Aorta (tissue), 5 donors: ENCODE measurements around the gene LRP3. TPM values are rescaled to one million over a fixed set of nuclear protein-coding genes. Genes with fewer than 3 reads are reported as not detected.
A peak's percentile ranks its signal among the peaks of the same experiment; 100 is the strongest.

ENCODE experiments used
- ATAC-seq: fragments of 200-7000 bp; cut with Tn5 transposase; one replicate; pipeline ENCODE4 v1.9.1; 2022; ENCODE audit warnings: moderate library complexity; ENCODE audit not compliant: low FRiP score
- DNase-seq, 2 donors: peaks; one replicate each; pipeline ENCODE4 v3.0.0-alpha.2; 2020
- H3K27ac ChIP-seq, 2 donors: one replicate each; pipeline ENCODE4 v1.5.1; 2013; ENCODE audit warnings: low read length in 2 of 2, mild to moderate bottlenecking in 2 of 2, moderate library complexity in 2 of 2, control low read depth in 1 of 2, inconsistent platforms in 1 of 2, low read depth in 1 of 2
- H3K27me3 ChIP-seq, 2 donors: one replicate each; pipeline ENCODE4 v1.6.1; 2013; ENCODE audit warnings: control low read depth in 1 of 2, low read length in 1 of 2, mild to moderate bottlenecking in 1 of 2, moderate library complexity in 1 of 2; ENCODE audit not compliant: insufficient read depth in 2 of 2, control insufficient read depth in 1 of 2
- H3K36me3 ChIP-seq, 2 donors: one replicate each; pipeline ENCODE4 v1.6.1; 2013; ENCODE audit warnings: control low read depth in 1 of 2, low read length in 1 of 2, mild to moderate bottlenecking in 1 of 2; ENCODE audit not compliant: insufficient read depth in 2 of 2, control insufficient read depth in 1 of 2
- H3K4me1 ChIP-seq, 2 donors: one replicate each; pipeline ENCODE4 v1.6.1; 2013; ENCODE audit warnings: low read length in 2 of 2, control low read depth in 1 of 2, mild to moderate bottlenecking in 1 of 2, moderate library complexity in 1 of 2; ENCODE audit not compliant: insufficient read depth in 2 of 2, control insufficient read depth in 1 of 2
- H3K4me3 ChIP-seq, 2 donors: one replicate each; pipeline ENCODE4 v1.5.1; 2013; ENCODE audit warnings: low read length in 2 of 2, control low read depth in 1 of 2, mild to moderate bottlenecking in 1 of 2
- H3K9me3 ChIP-seq: one replicate; pipeline ENCODE4 v1.6.1; 2013; ENCODE audit warnings: mild to moderate bottlenecking, low read length; ENCODE audit not compliant: control insufficient read depth
- WGBS, 2 donors: extraction: QIAGEN DNeasy Blood & Tissue Kit; methylation state at CpG; one replicate each; pipeline ENCODE4 v1.1.7; 2013; 5-methylcytosine and 5-hydroxymethylcytosine counted together
- intact Hi-C, 2 donors: fragments of 100-400 bp; cut with DNase I; formaldehyde crosslinking; loops; one replicate each; pipeline versions ENCODE4 v1.14.2 to v1.15.0; 2022
- polyA plus RNA-seq, 2 donors: library from polyadenylated mRNA; stranded (reverse); fragments of 200-250 nt; gene quantifications; one replicate each; pipeline ENCODE4 v1.2.3, GENCODE V29; 2013
- total RNA-seq, 2 donors: library from RNA; stranded (reverse); fragmentation: NEBNext Ultra II Directional; extraction: Animal tissue kit (Norgen Biotek cat#: 25700); gene quantifications; one replicate each; pipeline ENCODE4 v1.2.1, GENCODE V29; 2021
- donor health status: healthy with polysubstance abuse.
- donor health status: Bipolar disorder and iron deficiency.
- donor health status: DM: no; HTN: no; CAD: no.
- donor health status: DM: no; HTN: no; CAD: no.
- donor health status: DM: yes; HTN: yes; CAD: no.

LRP3 gene
- total and polyA plus RNA-seq, 4 donors: 3.9 to 27.2 (median 21.2) TPM

DNA sequence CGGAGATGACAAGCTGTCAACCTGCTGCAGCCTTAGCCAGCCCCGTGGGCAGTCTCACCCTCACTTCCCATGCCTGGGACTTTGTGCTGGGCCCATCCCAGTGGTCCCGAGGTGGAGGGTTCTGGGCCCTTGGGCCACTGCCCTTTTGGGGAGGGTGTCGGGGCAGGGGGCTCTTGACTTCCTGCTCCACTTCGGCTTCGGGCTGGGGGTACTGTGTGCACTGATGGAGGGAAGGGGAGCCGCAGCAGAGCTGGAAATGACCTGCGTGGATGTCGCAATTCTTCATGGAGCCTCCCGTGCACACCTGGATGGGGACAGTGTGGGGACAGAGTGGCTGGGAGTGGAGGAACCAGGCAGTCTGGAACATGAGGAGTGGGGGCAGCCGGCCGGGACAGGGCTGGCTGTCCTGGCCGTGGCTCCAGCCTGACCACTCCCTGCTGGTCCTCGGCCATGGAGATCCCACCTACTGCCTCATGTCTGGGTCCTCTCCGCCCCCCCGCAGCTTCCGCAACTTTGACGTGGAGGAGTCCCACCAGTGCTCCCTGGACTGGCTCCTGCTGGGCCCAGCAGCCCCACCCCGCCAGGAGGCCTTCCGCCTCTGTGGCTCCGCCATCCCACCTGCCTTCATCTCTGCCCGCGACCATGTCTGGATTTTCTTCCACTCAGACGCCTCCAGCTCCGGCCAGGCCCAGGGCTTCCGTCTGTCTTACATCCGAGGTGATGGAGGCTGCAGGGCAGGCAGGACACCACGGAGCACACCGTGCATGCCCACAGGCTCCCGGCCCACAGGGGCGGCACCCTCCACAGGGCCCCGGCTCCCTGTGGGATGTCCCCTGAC lies 10.2 kb downstream of the LRP3 start:
- Histone ChIP-seq H3K27me3 (no peaks in the 10 kb centered on the region), H3K9me3 (no peaks in the 10 kb centered on the region), H3K4me1 (no peaks in the 10 kb centered on the region), H3K4me3 (no peak overlapping the region), H3K36me3 (peaks cover 0 to 2% of the 10 kb centered on the region in 2 donors), H3K27ac (no peak overlapping the region)
- intact Hi-C loops: no loop called here
- WGBS, 2 donors: 90 to 91% methylated on average over 29 to 32 of the region's 32 CpGs
- ATAC-seq (no peak), DNase-seq (peak in 1 of 2 donors; percentile 64)

DNA sequence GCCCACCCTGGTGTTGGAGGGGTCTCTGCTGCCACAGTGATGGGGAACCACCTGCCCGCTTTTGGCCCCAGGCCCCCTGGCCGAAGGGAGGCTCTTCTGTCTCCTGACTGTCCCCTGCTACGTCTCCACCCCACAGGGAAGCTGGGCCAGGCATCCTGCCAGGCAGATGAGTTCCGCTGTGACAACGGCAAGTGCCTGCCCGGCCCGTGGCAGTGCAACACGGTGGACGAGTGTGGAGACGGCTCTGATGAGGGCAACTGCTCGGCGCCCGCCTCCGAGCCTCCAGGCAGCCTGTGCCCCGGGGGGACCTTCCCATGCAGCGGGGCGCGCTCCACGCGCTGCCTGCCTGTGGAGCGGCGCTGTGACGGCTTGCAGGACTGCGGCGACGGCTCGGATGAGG lies 11.0 kb downstream of the LRP3 start:
- Histone ChIP-seq H3K27ac (no peak overlapping the region), H3K4me1 (no peaks in the 10 kb centered on the region), H3K27me3 (no peaks in the 10 kb centered on the region), H3K9me3 (no peaks in the 10 kb centered on the region), H3K36me3 (peaks cover 0 to 2% of the 10 kb centered on the region in 2 donors), H3K4me3 (no peak overlapping the region)
- intact Hi-C loops: no loop called here
- ATAC-seq: no peak
- WGBS, 2 donors: 95 to 97% methylated on average over 27 of the region's 27 CpGs
- DNase-seq: peak in 1 of 2 donors; percentile 66

DNA sequence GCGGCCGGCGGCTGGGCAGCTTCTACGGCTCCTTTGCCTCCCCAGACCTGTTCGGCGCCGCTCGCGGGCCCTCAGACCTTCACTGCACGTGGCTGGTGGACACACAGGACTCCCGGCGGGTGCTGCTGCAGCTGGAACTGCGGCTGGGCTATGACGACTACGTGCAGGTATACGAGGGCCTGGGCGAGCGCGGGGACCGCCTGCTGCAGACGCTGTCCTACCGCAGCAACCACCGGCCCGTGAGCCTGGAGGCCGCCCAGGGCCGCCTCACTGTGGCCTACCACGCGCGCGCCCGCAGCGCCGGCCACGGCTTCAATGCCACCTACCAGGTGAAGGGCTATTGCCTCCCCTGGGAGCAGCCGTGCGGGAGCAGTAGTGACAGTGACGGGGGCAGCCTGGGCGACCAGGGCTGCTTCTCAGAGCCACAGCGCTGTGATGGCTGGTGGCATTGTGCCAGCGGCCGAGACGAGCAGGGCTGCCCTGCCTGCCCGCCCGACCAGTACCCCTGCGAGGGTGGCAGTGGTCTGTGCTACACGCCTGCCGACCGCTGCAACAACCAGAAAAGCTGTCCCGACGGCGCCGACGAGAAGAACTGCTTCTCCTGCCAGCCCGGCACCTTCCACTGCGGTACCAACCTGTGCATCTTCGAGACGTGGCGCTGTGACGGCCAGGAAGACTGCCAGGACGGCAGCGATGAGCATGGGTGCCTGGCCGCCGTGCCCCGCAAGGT lies 11.6 kb downstream of the LRP3 start:
- DNase-seq (no peak), ATAC-seq (no peak)
- no peaks in the 10 kb centered on the region for H3K4me1 ChIP-seq
- no peaks in the 10 kb centered on the region for H3K27me3 ChIP-seq
- peaks cover 0 to 2% of the 10 kb centered on the region in 2 donors for H3K36me3 ChIP-seq
- H3K9me3 ChIP-seq: no peaks in the 10 kb centered on the region
- WGBS, 2 donors: 94 to 96% methylated on average over 62 to 64 of the region's 64 CpGs
- intact Hi-C loops: no loop called here
- no peak overlapping the region for H3K27ac ChIP-seq
- H3K4me3 ChIP-seq: no peak overlapping the region

DNA sequence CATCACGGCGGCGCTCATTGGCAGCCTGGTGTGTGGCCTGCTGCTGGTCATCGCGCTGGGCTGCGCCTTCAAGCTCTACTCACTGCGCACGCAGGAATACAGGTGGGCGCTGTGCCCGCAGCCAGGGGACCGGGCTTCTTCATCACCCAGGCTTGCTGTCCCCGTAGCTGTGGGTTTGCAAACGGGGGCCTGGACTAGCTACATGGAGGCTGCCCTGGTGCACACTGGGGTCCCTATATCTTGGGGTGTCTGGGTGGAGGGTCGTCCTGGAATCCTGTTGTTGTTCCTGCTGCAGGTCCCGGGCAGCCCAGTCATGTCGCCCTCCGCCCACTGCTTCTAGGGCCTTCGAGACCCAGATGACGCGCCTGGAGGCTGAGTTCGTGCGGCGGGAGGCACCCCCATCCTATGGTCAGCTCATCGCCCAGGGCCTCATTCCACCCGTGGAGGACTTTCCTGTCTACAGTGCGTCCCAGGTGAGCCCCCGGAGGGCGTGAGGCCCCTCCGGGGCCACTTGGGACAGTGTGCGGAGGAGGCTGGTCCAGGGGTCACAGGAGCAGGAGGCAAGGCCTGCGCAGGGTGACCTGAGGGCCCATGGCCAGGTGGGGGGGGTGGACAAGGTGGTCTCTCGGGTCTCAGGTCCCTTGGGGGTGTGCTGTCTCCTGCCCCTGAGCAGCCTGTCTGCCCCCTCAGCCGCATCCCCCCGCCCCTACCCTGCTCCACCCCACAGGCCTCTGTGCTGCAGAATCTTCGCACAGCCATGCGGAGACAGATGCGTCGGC lies 12.3 kb downstream of the LRP3 start:
- 95 to 97% methylated on average over 34 to 38 of the region's 38 CpGs for WGBS, 2 donors
- no peak for DNase-seq

DNA sequence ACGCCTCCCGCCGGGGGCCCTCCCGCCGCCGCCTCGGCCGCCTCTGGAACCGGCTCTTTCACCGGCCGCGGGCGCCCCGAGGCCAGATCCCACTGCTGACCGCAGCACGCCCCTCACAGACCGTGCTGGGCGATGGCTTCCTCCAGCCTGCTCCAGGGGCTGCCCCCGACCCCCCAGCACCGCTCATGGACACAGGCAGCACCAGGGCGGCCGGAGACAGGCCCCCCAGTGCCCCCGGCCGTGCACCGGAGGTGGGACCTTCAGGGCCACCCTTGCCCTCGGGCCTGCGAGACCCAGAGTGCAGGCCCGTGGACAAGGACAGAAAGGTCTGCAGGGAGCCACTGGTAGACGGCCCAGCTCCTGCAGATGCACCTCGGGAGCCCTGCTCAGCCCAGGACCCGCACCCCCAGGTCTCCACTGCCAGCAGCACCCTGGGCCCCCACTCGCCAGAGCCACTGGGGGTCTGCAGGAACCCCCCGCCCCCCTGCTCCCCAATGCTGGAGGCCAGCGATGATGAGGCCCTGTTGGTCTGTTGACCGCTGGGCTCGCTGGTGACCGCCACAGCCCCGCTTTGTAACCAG lies 13.0 kb downstream of the LRP3 start:
- no peak overlapping the region for H3K27ac ChIP-seq
- H3K4me3 ChIP-seq: no peak overlapping the region
- peaks cover 0 to 2% of the 10 kb centered on the region in 2 donors for H3K36me3 ChIP-seq
- WGBS, 2 donors: 93% methylated on average over 38 of the region's 38 CpGs
- no peaks in the 10 kb centered on the region for H3K9me3 ChIP-seq
- DNase-seq (no peak), ATAC-seq (no peak)
- intact Hi-C loops: no loop called here
- no peaks in the 10 kb centered on the region for H3K4me1 ChIP-seq
- H3K27me3 ChIP-seq: no peaks in the 10 kb centered on the region

More for the DNA sequence above, 12.3 kb downstream of the LRP3 start:
- no peaks in the 10 kb centered on the region for H3K9me3 ChIP-seq
- intact Hi-C loops: no loop called here
- no peak for ATAC-seq
- H3K27ac ChIP-seq: no peak overlapping the region
- H3K36me3 ChIP-seq: peaks cover 0 to 2% of the 10 kb centered on the region in 2 donors
- H3K4me1 ChIP-seq: no peaks in the 10 kb centered on the region
- no peaks in the 10 kb centered on the region for H3K27me3 ChIP-seq
- H3K4me3 ChIP-seq: no peak overlapping the region

DNA sequence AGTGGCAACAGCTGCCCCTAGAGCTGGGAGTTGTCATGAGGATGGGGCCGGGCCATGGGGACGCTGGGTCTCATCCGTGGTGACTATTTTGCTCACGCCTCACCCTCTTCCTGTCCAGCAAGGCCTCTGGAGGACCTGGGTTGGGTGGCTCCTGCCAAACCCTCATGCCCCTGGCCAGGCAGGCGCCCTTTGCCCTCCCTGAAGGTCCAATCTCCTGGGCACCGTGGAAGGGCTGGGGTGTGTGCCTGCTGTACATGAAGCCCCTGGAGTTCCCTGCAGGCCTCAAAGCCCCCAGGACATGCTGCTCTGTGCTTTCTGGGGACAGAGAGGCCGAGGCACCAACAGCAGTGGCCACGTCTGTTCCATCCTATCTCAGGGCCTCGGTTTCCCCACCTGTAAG lies 13.8 kb downstream of the LRP3 start:
- no peaks in the 10 kb centered on the region for H3K4me1 ChIP-seq
- no peak overlapping the region for H3K4me3 ChIP-seq
- no peaks in the 10 kb centered on the region for H3K27me3 ChIP-seq
- WGBS, 2 donors: 89% methylated on average over 9 of the region's 9 CpGs
- H3K27ac ChIP-seq: no peak overlapping the region
- ATAC-seq (no peak), DNase-seq (no peak)
- no peaks in the 10 kb centered on the region for H3K9me3 ChIP-seq
- intact Hi-C loops: no loop called here
- peaks cover 0 to 2% of the 10 kb centered on the region in 2 donors for H3K36me3 ChIP-seq

DNA sequence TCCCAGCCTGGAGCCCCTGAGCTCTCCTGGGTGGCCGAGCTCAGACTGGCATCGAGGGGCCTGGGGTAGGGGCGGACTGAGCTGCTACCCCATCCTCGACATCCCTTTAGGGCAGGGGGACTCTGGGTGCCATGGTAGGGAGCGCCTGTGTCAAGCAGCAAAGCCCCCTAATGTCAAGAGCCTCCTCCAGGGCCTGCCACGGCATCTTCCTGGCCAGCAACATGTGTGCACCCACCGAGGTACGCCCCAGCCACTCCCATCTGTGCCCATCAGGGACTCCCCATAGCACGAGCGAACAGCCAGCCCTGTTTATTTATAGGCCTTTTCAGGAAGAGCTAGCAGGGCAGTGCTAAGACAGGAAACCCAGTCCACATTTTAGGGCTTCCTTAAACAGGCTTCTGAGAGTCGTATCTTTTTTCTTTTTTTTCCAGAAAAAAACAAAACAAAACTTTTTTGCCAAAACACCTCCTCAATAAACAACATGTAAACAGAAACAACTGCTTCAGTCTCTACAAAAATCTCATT lies 14.3 kb downstream of the LRP3 start:
- intact Hi-C loops: no loop called here
- H3K36me3 ChIP-seq: peaks cover 0 to 2% of the 10 kb centered on the region in 2 donors
- no peaks in the 10 kb centered on the region for H3K4me1 ChIP-seq
- no peaks in the 10 kb centered on the region for H3K9me3 ChIP-seq
- no peak overlapping the region for H3K27ac ChIP-seq
- WGBS, 2 donors: 78 to 79% methylated on average over 11 of the region's 11 CpGs
- H3K4me3 ChIP-seq: no peak overlapping the region
- no peak for ATAC-seq
- H3K27me3 ChIP-seq: no peaks in the 10 kb centered on the region
- DNase-seq: no peak
